ENCODE results near the gene PSD4. TPM values are rescaled to one million over a fixed set of nuclear protein-coding genes. Genes with fewer than 3 reads are reported as not detected.

The PSD4 gene
- total RNA-seq, 1 donor from 2014 or later = 13.5 TPM

DNA sequence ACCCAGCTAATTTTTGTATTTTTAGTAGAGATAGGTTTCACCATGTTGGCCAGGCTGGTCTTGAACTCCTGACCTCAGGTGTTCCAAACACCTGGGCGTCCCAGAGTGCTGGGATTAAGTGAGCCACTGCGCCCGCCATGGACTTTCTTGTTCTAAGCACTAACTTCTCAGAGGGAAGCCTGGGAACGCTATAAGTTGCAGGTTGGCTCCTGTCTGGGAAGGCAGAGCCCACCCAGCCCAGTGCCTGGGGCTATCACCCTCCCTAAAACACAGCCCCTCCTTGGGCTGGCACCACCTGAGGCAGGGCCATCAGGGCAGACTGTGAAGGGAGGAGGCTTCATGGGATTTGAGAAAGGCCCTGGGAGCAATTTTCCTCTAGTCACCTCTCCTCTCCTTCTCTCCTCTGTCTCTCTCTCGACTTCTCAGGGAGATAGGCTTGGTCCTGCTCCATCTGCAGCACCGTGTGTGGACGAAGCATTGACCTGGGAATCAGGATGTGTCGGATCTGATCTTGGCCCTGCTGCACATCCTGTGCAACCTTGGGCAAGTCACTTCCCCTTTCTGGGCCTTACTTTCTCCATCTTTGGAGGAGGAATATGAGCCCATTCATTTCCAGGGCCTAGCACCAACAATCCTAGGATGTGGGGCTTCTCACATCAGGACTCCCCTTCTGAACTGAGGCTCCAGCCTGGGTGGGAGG, 10.9 kb downstream of the PSD4 start:
- no peak for DNase-seq (ENCODE audit: low read depth)

DNA sequence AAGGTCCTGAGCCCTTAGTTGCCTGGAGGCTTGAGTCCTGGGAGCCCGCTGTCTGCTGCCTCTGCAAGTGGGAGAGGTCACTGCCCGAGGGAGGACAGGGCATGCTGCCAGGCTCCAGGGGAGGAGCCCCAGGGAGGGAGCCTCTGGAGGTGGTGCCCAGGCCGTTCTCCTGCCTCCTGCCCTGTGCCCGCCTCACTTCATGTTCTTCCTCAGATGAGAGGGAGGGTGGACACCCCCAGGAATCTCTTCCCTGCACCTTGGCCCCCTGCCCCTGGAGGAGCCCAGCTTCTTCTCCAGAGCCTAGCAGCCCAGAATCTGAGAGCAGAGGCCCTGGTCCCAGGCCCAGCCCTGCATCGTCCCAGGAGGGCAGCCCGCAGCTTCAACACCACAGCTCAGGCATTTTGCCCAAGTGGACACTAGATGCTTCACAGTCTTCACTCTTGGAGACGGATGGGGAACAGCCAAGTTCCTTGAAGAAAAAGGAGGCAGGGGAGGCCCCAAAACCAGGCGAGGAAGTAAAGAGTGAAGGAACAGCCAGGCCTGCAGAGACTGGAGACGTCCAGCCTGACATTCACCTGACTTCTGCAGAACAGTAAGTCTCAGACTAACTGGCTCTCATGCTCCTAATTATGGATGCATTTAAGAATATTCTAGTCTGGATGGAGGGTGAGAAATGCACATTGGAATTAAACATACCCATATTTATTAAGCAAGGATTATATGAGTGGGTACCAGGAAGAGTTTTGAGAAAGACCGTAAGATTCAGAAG, 12.1 kb downstream of the PSD4 start:
- peak; percentile 47 for DNase-seq (ENCODE audit: low read depth)

GRCh38 chr2:113186433-113186796, 12.6 kb downstream of the PSD4 start:
- no peak for DNase-seq (ENCODE audit: low read depth)

DNA sequence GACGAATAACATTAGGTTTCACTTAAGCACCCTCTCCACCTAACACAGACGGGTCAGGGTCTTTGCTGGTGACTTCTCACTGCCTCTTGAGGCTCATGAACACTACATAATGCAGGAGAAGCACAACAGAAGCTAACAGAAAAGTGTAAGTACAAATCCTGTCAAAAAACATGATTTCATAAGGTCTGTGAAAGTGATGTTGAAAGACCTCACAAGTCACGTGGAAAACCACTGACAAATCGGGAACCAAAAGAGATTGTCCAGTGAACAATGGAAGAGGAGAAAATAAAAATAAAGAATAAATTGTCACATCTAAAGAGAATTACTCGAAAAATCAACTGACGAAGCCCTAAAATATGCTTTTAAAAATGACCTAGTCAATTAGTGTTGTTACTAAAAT, 14.0 kb downstream of the PSD4 start:
- no peak for DNase-seq (ENCODE audit: low read depth)

GRCh38 chr2:113190871-113191270, 17.1 kb downstream of the PSD4 start:
- DNase-seq (ENCODE audit: low read depth) = no peak

DNA sequence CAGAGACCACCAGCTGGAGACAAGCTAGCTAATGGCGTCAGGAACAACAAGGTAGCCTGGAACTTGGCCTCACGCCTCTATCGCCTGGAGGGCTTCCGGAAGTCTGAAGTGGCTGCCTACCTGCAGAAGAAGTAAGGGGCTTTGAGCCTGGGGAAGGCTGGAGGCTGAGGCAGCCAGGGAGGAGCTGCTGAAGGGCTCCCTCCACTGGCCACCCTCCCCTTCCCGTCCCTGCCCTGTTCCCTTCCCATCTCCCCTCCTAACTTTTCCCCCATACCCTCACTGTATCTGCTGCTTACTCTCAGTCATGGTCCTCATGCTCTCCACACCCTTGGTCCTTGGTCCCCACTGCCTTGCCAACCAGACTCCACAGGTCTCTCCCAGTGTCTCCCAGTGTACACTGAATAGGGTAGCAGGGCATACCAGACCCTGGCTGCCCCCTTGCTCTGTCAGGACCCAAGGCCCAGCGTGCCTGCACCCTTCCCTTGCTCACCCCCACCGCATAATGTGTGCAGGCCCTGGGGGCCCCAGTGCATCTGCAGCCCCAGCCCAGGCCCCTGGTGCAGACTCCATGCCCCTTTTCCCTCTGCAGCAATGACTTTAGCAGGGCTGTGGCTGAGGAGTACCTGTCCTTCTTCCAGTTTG, 18.8 kb downstream of the PSD4 start:
- no peak for DNase-seq (ENCODE audit: low read depth)

GRCh38 chr2:113195923-113196501, 22.2 kb downstream of the PSD4 start:
- no peak for DNase-seq (ENCODE audit: low read depth)

- no peak for DNase-seq (ENCODE audit: low read depth)
Measured at GRCh38 chr2:113196839-113197238, 23.1 kb downstream of the PSD4 start.

DNA sequence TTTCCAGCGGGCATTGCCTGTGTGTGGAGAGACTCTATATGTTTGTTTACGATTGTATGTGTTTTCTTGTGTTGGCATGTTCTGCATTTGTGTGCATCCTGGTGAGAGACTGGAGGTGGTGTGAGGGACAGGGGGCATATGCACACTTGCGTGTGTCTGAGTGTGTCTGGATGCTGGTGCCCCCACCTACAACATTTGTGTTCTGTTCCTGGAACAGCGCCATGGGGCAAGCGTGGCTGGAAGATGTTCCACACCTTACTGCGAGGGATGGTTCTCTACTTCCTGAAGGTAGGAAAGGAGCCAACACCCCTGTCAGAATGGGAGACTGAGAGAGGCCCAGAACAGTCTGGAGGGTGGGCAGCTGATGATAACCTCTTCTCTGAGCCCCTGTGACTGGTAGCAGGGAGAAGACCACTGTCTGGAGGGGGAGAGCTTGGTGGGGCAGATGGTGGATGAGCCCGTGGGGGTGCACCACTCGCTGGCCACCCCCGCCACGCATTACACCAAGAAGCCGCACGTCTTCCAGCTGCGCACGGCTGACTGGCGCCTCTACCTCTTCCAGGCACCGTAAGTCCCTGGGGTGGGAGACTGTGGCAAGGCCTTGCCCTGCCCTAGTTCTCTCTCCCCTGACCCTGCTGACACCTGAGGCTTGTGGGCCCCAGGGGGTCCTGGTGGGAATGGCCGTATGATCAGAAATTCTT, 23.7 kb downstream of the PSD4 start:
- DNase-seq (ENCODE audit: low read depth) = no peak

- DNase-seq (ENCODE audit: low read depth) = no peak
Measured at GRCh38 chr2:113198048-113198789, 24.4 kb downstream of the PSD4 start.

- DNase-seq (ENCODE audit: low read depth) = no peak
Measured at GRCh38 chr2:113198790-113199612, 25.2 kb downstream of the PSD4 start.

GRCh38 chr2:113200236-113200635, 26.5 kb downstream of the PSD4 start:
- no peak for DNase-seq (ENCODE audit: low read depth)

DNA sequence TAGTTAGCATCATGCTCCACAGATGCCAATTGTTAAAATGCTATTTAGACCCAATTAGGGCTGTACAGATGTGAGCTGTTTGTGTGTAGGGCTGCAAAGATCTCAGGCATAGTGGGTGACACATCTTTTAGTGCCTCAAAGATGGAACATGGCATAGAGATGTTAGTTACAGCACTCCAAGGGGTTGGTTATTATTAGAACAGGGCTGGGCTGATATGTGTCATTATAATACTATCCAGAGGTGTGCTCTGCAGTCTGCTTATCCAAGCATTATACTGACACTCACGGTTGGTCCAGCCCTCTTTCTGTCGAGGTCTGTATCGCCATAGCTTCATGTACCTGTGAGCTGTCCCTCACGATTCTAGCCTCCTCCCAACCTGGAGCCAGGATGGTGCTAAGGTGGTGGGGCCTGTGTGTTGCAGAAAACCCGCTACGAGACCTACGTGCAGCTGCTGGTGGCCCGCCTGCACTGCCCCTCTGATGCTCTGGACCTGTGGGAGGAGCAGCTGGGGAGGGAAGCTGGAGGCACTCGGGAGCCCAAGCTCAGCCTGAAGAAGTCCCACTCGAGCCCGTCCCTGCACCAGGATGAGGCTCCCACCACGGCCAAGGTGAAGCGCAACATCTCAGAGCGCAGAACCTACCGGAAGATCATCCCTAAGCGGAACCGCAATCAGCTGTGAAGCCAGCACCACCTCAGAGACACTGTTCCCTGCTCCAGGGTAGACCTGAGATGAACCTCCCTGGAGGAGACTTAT, 27.1 kb downstream of the PSD4 start:
- no peak for DNase-seq (ENCODE audit: low read depth)

DNA sequence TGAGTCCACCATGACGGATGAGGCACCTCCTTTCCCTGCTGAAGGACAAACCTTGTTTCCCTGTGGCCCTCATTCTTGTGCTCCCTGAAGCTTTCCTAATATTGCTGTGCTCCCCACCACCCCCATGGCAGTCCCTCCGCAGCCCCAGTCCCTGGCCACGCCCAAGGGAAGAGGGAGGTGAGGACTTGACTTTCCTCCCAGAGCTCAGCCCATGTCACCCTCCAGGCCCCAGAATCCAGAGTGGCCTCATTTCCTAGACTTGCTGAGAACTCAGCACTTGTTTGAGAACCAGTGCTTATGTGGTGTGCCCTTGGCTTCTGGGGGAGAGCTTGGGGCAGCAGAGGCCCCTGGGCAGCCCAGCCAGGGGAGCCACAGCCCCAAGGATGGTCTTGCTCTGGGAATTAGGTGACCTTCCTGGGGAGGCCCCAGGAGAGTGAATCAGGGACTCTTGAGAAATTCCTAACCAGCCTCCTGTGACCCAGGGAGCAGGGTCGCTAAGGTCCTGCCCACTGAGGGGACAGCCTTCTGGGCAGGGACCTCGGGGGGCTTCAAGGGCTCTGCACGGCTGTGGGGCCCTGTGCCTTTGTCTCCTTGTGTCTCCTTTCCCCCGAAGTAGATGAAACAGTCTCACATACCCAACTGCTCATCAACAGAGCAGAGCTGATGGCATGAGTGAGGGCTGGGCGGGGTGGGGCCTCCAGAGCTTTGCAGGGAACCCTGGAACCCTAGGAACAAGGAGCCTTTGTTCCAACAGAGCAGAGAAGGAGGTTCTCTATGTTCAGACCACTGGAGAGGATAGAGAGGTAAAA, 27.9 kb downstream of the PSD4 start:
- DNase-seq (ENCODE audit: low read depth) = no peak

DNA sequence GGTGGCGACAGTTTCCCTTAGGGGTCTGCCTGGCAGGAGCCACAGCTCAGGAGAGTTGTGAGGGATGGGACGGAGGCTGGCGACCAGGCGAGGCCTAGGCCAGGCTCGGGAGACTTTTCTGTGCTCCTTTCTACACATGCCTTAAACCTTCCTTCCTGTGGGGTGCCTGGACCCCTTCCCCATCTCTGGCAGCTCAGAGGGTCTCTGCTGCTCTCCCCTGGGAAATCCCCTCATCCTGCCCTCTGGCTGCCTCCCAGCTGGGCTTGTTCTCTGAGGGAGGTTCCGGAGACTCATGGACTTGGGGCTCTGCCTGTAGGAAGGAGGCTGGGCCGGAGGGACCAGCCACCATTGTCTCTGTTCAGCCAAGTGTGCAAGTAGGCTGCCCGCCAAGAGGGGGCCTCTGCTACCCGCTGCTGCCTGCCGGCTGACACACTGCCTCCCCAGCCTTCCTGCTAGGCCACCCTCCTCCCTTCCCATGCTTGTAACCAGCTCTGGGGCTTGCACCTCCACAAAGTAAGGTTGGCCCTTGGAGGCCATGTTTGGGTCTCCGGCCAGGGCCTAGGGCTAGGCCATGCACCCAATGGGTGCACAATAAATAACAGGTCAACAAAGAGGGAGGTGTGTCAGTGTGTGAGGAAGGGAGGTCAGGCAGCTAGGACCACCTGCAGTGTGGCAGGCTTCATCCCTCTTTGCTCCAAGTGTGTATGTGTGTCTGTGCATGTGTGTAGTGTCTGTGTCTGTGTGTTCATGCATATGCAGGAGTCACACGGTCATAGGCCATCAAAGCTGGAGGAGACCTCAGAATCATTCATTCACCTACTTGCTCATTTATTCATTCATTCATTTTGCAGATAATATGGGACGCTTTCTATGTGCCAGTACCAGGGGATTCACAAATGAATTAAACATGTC, 28.8 kb downstream of the PSD4 start:
- DNase-seq (ENCODE audit: low read depth) = peak; percentile 84

- DNase-seq (ENCODE audit: low read depth) = no peak
Measured at GRCh38 chr2:113203217-113203530, 29.4 kb downstream of the PSD4 start.

DNA sequence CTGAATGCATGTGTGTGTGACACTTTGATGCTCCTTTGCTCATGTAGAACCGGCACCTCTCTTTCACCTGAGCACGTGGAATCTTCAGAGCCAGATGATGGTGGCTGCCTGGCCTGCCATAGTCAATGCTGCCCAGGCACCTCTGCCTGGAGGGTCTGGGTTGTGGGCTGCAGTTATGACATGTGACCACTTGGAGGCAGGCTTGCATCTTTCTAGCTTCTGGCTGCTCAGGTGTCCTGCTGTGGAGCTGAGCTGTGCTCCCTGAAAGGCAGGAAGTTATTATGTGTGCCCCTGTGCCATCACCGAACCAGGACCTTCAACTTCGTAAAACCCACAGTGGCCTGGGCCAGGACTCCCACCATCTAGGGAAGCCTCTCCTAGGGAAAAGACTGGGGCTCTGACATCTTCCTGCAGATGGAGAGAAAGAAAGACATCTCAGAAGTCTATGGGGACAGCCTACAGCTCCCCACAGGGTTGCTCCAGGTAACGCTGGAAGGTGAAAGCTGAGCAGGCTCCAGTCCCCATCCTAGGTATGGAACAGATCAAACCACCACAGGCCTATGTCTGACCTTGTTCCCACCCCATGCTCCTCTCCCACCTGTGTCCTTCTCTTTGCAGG, 30.2 kb downstream of the PSD4 start:
- peak; percentile 65 for DNase-seq (ENCODE audit: low read depth)

Measured in renal cortical epithelial cell (primary cell).